Neural cell (in vitro differentiated cells): ENCODE results near the gene SAMSN1. TPM values are rescaled to one million over a fixed set of nuclear protein-coding genes. Genes with fewer than 3 reads are reported as not detected.

Experiments used
- H2AFZ ChIP-seq: fragments of 200-600, 300-800 bp; sonication (generic), shearing (Covaris generic); 2 replicates; pipeline ENCODE4 v1.6.0; 2014; ENCODE audit warnings: low read depth, mild to moderate bottlenecking, antibody characterized with exemption, low read length, moderate library complexity
- H3F3A ChIP-seq: fragments of 200-600 bp; shearing (Covaris generic); 2 replicates; pipeline ENCODE4 v1.6.1; 2016; ENCODE audit warnings: mild to moderate bottlenecking, moderate library complexity, mixed read lengths, antibody characterized with exemption, low read length; ENCODE audit not compliant: insufficient read depth, poor library complexity, severe bottlenecking
- H3K27ac ChIP-seq: fragments of 200-600, 300-800 bp; sonication (generic), shearing (Covaris generic); 2 replicates; pipeline ENCODE4 v1.5.1; 2014; ENCODE audit warnings: mild to moderate bottlenecking, low read length, moderate library complexity
- H3K27me3 ChIP-seq: fragments of 300-800, 200-600 bp; sonication (generic), shearing (Covaris generic); 2 replicates; pipeline ENCODE4 v1.6.0; 2014; ENCODE audit warnings: mild to moderate bottlenecking, low read depth, low read length, moderate library complexity; ENCODE audit not compliant: insufficient read depth
- H3K36me3 ChIP-seq: fragments of 300-800, 200-600 bp; sonication (generic), shearing (Covaris generic); 2 replicates; pipeline ENCODE4 v1.5.1; 2014; ENCODE audit warnings: mild to moderate bottlenecking, antibody characterized with exemption, low read length, moderate library complexity; ENCODE audit not compliant: insufficient read depth
- H3K4me2 ChIP-seq: fragments of 300-800, 200-600 bp; sonication (generic), shearing (Covaris generic); 2 replicates; pipeline ENCODE4 v1.6.0; 2014; ENCODE audit warnings: mild to moderate bottlenecking, low read length
- H3K4me3 ChIP-seq: fragments of 300-800, 200-600 bp; sonication (generic), shearing (Covaris generic); 2 replicates; pipeline ENCODE4 v1.5.1; 2014; ENCODE audit warnings: mild to moderate bottlenecking, low read length, moderate library complexity
- H3K79me2 ChIP-seq: fragments of 200-600 bp; shearing (Covaris generic); replicated peaks from 2 replicates; pipeline ENCODE4 v1.6.0; 2014; ENCODE audit warnings: mild to moderate bottlenecking, low read length, moderate library complexity; ENCODE audit not compliant: insufficient read depth
- H3K9ac ChIP-seq: fragments of 300-800, 200-600 bp; sonication (generic), shearing (Covaris generic); 2 replicates; pipeline ENCODE4 v1.6.1; 2016; ENCODE audit warnings: mild to moderate bottlenecking, low read length, mixed read lengths
- H3K9me2 ChIP-seq: fragments of 200-600 bp; shearing (Covaris generic); 2 replicates; pipeline ENCODE4 v1.6.1; 2016; ENCODE audit warnings: mild to moderate bottlenecking, low read length, mixed read lengths; ENCODE audit not compliant: insufficient read depth
- H3K9me3 ChIP-seq: fragments of 200-600, 300-800 bp; sonication (generic), shearing (Covaris generic); 2 replicates; pipeline ENCODE4 v1.6.1; 2016; ENCODE audit warnings: mild to moderate bottlenecking, mixed run types, low read length, moderate library complexity, mixed read lengths
- H4K20me1 ChIP-seq: fragments of 200-600 bp; shearing (Covaris generic); 2 replicates; pipeline ENCODE4 v1.6.1; 2016; ENCODE audit warnings: mild to moderate bottlenecking, mixed run types; ENCODE audit not compliant: insufficient read depth
- EP300 ChIP-seq: fragments of 450-650 bp; conservative IDR thresholded peaks from 2 replicates; pipeline ENCODE4 v1.6.1; 2014; ENCODE audit warnings: antibody characterized with exemption, mild to moderate bottlenecking, moderate library complexity; ENCODE audit not compliant: poor library complexity, severe bottlenecking
- EZH2 ChIP-seq: fragments of 200-600, 300-800 bp; shearing (Covaris generic), sonication (generic); IDR thresholded peaks from 2 replicates; pipeline ENCODE4 v1.6.1; 2014; ENCODE audit warnings: antibody characterized with exemption, low read length, borderline replicate concordance, mild to moderate bottlenecking; ENCODE audit not compliant: insufficient read depth, poor library complexity, severe bottlenecking
- MXI1 ChIP-seq: fragments of 450-650 bp; conservative IDR thresholded peaks from 2 replicates; pipeline ENCODE4 v1.6.1; 2014; ENCODE audit warnings: antibody characterized with exemption, mild to moderate bottlenecking; ENCODE audit not compliant: poor library complexity, severe bottlenecking
- POLR2AphosphoS5 ChIP-seq: IDR thresholded peaks from 2 replicates; pipeline ENCODE4 v1.6.1; 2012
- RAD21 ChIP-seq: fragments of 450-650 bp; conservative IDR thresholded peaks from 2 replicates; pipeline ENCODE4 v1.6.1; 2014; ENCODE audit warnings: antibody characterized with exemption, mild to moderate bottlenecking, moderate library complexity
- SMC3 ChIP-seq: fragments of 450-650 bp; conservative IDR thresholded peaks from 2 replicates; pipeline ENCODE4 v1.6.1; 2014; ENCODE audit warnings: antibody characterized with exemption, mild to moderate bottlenecking, moderate library complexity; ENCODE audit not compliant: poor library complexity
- TAF1 ChIP-seq: IDR thresholded peaks from 2 replicates; pipeline ENCODE4 v1.6.1; 2012; ENCODE audit warnings: low read depth
- polyA plus RNA-seq: library from polyadenylated mRNA; depleted of rRNA; stranded (reverse); fragments of >200 nt; gene quantifications from 2 replicates; pipeline ENCODE4 v1.2.3, GENCODE V29; 2014
- TF ChIP-seq, protein P1 (sequence below): IDR thresholded peaks from 2 replicates; pipeline ENCODE4 v1.6.1; 2012; ENCODE audit warnings: borderline replicate concordance
- TF ChIP-seq, protein P2 (sequence below): fragments of 450-650 bp; IDR thresholded peaks from 2 replicates; pipeline ENCODE4 v1.5.1; 2014; ENCODE audit warnings: antibody characterized with exemption, mild to moderate bottlenecking, moderate library complexity; ENCODE audit not compliant: poor library complexity, severe bottlenecking

The SAMSN1 gene
- polyA plus RNA-seq, 1 donor from 2014 or later: 18.2 TPM

DNA sequence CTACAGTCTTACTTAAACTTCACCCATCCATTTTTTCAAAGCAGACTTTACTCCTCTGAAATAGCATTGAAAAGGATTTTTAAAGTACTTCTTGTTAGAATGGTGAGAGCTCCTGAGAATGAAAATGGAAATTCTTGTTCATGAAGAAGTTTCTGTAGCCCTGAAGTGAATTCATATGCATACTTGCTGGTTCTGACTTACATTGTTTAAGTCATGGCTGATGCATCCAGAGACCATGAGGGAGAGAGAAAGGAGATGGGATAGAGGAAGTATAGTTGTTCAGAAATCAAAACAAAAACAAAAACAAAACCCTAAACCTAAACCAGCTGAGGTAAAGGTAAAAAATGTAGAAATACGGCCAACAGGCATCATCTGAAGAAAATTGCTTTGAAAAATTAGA lies 27.1 kb upstream of the SAMSN1 start:
- H3K79me2 ChIP-seq: no peaks in the 10 kb centered on the region
- no peak overlapping the region for H3K9ac ChIP-seq
- H3K9me2 ChIP-seq: no peaks in the 10 kb centered on the region
- TF ChIP-seq RAD21: no peak
- TF ChIP-seq EP300: no peak
- TF ChIP-seq TAF1: no peak
- no peak for TF ChIP-seq MXI1
- no peak for TF ChIP-seq SMC3
- TF ChIP-seq EZH2: no peak
- TF ChIP-seq POLR2AphosphoS5: no peak
- TF ChIP-seq, protein P1, sequence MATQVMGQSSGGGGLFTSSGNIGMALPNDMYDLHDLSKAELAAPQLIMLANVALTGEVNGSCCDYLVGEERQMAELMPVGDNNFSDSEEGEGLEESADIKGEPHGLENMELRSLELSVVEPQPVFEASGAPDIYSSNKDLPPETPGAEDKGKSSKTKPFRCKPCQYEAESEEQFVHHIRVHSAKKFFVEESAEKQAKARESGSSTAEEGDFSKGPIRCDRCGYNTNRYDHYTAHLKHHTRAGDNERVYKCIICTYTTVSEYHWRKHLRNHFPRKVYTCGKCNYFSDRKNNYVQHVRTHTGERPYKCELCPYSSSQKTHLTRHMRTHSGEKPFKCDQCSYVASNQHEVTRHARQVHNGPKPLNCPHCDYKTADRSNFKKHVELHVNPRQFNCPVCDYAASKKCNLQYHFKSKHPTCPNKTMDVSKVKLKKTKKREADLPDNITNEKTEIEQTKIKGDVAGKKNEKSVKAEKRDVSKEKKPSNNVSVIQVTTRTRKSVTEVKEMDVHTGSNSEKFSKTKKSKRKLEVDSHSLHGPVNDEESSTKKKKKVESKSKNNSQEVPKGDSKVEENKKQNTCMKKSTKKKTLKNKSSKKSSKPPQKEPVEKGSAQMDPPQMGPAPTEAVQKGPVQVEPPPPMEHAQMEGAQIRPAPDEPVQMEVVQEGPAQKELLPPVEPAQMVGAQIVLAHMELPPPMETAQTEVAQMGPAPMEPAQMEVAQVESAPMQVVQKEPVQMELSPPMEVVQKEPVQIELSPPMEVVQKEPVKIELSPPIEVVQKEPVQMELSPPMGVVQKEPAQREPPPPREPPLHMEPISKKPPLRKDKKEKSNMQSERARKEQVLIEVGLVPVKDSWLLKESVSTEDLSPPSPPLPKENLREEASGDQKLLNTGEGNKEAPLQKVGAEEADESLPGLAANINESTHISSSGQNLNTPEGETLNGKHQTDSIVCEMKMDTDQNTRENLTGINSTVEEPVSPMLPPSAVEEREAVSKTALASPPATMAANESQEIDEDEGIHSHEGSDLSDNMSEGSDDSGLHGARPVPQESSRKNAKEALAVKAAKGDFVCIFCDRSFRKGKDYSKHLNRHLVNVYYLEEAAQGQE: no peak
- TF ChIP-seq, protein P2, sequence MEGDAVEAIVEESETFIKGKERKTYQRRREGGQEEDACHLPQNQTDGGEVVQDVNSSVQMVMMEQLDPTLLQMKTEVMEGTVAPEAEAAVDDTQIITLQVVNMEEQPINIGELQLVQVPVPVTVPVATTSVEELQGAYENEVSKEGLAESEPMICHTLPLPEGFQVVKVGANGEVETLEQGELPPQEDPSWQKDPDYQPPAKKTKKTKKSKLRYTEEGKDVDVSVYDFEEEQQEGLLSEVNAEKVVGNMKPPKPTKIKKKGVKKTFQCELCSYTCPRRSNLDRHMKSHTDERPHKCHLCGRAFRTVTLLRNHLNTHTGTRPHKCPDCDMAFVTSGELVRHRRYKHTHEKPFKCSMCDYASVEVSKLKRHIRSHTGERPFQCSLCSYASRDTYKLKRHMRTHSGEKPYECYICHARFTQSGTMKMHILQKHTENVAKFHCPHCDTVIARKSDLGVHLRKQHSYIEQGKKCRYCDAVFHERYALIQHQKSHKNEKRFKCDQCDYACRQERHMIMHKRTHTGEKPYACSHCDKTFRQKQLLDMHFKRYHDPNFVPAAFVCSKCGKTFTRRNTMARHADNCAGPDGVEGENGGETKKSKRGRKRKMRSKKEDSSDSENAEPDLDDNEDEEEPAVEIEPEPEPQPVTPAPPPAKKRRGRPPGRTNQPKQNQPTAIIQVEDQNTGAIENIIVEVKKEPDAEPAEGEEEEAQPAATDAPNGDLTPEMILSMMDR: no peak
- H3F3A ChIP-seq: no peaks in the 10 kb centered on the region
- no peaks in the 10 kb centered on the region for H3K9me3 ChIP-seq
- no peak overlapping the region for H3K4me3 ChIP-seq
- no peak overlapping the region for H3K4me2 ChIP-seq
- no peaks in the 10 kb centered on the region for H3K27me3 ChIP-seq
- H3K27ac ChIP-seq: no peak overlapping the region
- H3K36me3 ChIP-seq: no peaks in the 10 kb centered on the region
- H4K20me1 ChIP-seq: no peaks in the 10 kb centered on the region
- no peak overlapping the region for H2AFZ ChIP-seq

DNA sequence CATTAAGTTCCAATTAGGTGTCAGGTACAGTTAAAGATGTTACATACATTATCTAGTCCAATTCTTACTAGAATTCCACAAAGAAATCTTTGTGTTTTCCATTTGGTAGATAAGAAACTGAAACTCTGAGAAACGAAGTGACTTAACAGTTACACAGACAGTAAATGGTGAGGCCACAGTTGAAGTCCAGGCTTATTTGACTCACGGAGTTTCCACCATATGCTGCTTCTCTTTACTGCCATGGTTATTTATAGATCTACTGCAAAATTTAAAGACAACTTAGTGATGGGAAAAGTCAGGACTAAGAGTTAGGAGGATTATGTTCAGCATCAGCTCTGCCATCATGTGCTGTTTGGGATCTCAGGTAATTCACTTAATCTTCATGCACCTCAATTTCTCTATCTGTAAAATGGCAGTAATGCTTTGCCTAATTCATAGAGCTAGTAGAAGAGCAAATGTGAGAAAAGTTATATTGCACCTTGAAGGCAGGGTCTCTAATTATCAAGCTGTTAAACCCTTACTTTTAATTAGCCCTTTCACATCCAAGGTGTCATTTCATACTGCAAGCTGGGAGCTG lies 26.2 kb upstream of the SAMSN1 start:
- Histone ChIP-seq H3K9me3 (no peaks in the 10 kb centered on the region), H3K79me2 (no peaks in the 10 kb centered on the region)

More for the DNA sequence above, 26.2 kb upstream of the SAMSN1 start:
- no peak overlapping the region for H3K27ac ChIP-seq
- no peak overlapping the region for H3K4me2 ChIP-seq
- H3K4me3 ChIP-seq: no peak overlapping the region
- no peaks in the 10 kb centered on the region for H3K27me3 ChIP-seq
- no peak overlapping the region for H3K9ac ChIP-seq
- H2AFZ ChIP-seq: no peak overlapping the region
- H4K20me1 ChIP-seq: no peaks in the 10 kb centered on the region
- no peaks in the 10 kb centered on the region for H3K36me3 ChIP-seq
- TF ChIP-seq POLR2AphosphoS5: no peak
- TF ChIP-seq, protein P2: no peak
- no peaks in the 10 kb centered on the region for H3F3A ChIP-seq
- no peaks in the 10 kb centered on the region for H3K9me2 ChIP-seq
